Panc1 (cell line): ENCODE results near the gene HS2ST1.

ENCODE experiments used
- CTCF ChIP-seq: fragments of 450-650 bp; IDR thresholded peaks from 2 replicates; pipeline ENCODE4 v1.5.1; 2017; ENCODE audit warnings: mild to moderate bottlenecking
- POLR2AphosphoS5 ChIP-seq: IDR thresholded peaks from 2 replicates; pipeline ENCODE4 v1.6.1; 2012; ENCODE audit warnings: mild to moderate bottlenecking, low read depth, low read length, moderate library complexity
- REST ChIP-seq, 2 experiments: IDR thresholded peaks; 2 replicates each; pipeline ENCODE4 v1.6.1; 2011 to 2012; ENCODE audit warnings: low read depth in 2 of 2, control low read depth in 1 of 2, low read length in 1 of 2, mild to moderate bottlenecking in 1 of 2, moderate library complexity in 1 of 2; ENCODE audit not compliant: insufficient read depth in 1 of 2
- SIN3A ChIP-seq: IDR thresholded peaks from 2 replicates; pipeline ENCODE4 v1.6.1; 2012; ENCODE audit warnings: low read depth, mild to moderate bottlenecking, low read length, moderate library complexity, borderline replicate concordance; ENCODE audit not compliant: insufficient read depth
- TCF7L2 ChIP-seq: IDR thresholded peaks from 2 replicates; pipeline ENCODE4 v1.6.1; 2011; ENCODE audit warnings: mild to moderate bottlenecking, low read depth, low read length, inconsistent platforms

GRCh38 chr1:87064309-87064708 lies 149.9 kb downstream of the HS2ST1 start:
- TF ChIP-seq CTCF = no peak
- no peak for TF ChIP-seq REST (IDR thresholded peaks at IDR 0.05; ENCODE audit: insufficient read depth in 1 of 2, low read depth in 2 of 2, low read length in 1 of 2)
- TF ChIP-seq TCF7L2 = no peak
- TF ChIP-seq SIN3A = no peak
- no peak for TF ChIP-seq POLR2AphosphoS5
